Measurements from ENCODE around the gene FARS2. TPM values are rescaled to one million over a fixed set of nuclear protein-coding genes. Genes with fewer than 3 reads are reported as not detected.

The FARS2 gene
- polyA plus RNA-seq (2013): 23.0 TPM

GRCh38 chr6:5260661-5261544 lies at the start of gene FARS2, which contains the start of gene LYRM4:
FARS2 (plus strand) TSS chr6:5261513.
LYRM4 (minus strand) TSS chr6:5260950; CDS start chr6:5260733, 217 bp downstream.
- H3K4me3 ChIP-seq (ENCODE audit: control insufficient read depth in 1 of 7, extremely low read depth in 1 of 7, insufficient read depth in 4 of 7, low read depth in 2 of 7, low read length in 6 of 7): peak within 1 kb of the TSS; percentile 89 to 99 (median 98)

DNA sequence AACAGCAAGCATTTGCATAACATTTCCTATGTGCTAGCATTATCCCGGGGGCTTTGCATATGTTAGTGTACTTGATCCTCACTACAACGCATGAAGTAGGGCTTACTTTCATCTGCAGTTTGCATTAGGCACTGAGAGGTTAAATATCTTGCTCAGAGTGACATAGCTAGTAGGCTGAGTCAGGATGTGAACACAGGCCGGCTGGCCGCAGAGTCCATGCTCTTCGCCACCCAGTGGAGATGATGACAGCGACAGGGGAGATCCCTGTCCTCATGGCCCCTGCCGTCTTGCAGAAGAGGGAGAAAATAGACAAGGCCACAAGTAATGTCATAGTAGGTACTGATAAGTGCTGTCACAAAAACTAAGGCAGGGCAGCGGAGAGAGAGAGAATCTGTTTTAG lies 47.5 kb upstream of the FARS2 start:
- WGBS (ENCODE audit: insufficient coverage): 94% methylated on average over 5 of the region's 8 CpGs

More at GRCh38 chr6:5260661-5261544, at the start of gene FARS2, which contains the start of gene LYRM4:
- CTCF ChIA-PET: interaction anchor here (1.1 kb wide), 1 partner anchor 76 kb away, joined by 3 read pairs; no protein-coding TSS in a partner anchor
- peak; percentile 89 to 94 (median 93) for DNase-seq
- Histone ChIP-seq H3K27me3 (replicated peaks in 2 of 5; ENCODE audit: control insufficient read depth in 4 of 5, insufficient read depth in 5 of 5, low read length in 4 of 5) (no peaks in the 10 kb centered on the region), H3K36me3 (ENCODE audit: control insufficient read depth in 4 of 4, insufficient read depth in 4 of 4, low read length in 3 of 4) (peaks cover 0 to 9% (median 0%) of the 10 kb centered on the region in 4 experiments), H3K4me1 (ENCODE audit: control extremely low read depth in 1 of 4, control insufficient read depth in 4 of 4, insufficient read depth in 4 of 4, low read length in 3 of 4) (peaks cover 9 to 24% (median 17%) of the 10 kb centered on the region in 4 experiments), H3K9me3 (ENCODE audit: control extremely low read depth in 1 of 5, control insufficient read depth in 4 of 5, insufficient read depth in 2 of 5, low read depth in 1 of 5, low read length in 4 of 5) (no peaks in the 10 kb centered on the region), H3K27ac (ENCODE audit: insufficient read depth in 1 of 2, low read depth in 1 of 2, low read length in 2 of 2, poor library complexity in 1 of 2, severe bottlenecking in 2 of 2) (peak within 1 kb of the TSS; percentile 99)
- POLR2A ChIA-PET: interaction anchor here (0.5 to 1.1 kb wide), 2 partner anchors 9 to 220 kb away, joined by 3 read pairs; no protein-coding TSS in a partner anchor
- 0% methylated on average over 60 of the region's 85 CpGs for WGBS (ENCODE audit: insufficient coverage)

DNA sequence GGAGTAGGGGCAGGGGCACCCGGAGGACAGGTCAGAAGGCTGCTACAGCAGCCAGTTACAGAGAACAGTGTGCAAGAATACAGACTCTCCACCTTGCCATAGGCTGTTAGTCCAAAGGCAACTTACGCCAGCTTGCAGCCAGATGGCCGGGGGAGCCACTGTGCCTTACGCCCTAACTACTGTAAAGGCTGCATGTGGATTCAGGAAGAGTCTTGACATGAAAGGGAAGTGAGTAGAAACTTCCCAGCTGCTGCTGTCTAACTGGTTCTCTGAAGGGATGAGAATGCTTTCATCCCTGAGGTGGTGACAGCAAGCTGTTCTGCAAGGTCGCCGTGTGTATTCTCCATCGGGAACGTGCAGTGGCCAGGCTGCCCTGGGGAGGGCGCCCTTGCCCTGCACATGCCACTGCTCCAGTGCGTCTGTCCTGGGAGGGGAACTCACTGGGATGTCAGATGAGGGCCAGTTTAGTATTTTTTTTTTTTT lies 46.7 kb upstream of the FARS2 start:
- CTCF ChIA-PET: interaction anchor here (0.7 to 2.4 kb wide), 11 partner anchors 9 to 176 kb away, joined by 3 to 11 read pairs (median 4); no protein-coding TSS in a partner anchor

More for the DNA sequence above, 47.5 kb upstream of the FARS2 start:
- CTCF ChIA-PET: interaction anchor here (0.8 to 2.4 kb wide), 8 partner anchors 8 to 177 kb away, joined by 3 to 11 read pairs (median 4); no protein-coding TSS in a partner anchor
- H3K4me3 ChIP-seq (ENCODE audit: control insufficient read depth in 1 of 7, extremely low read depth in 1 of 7, insufficient read depth in 4 of 7, low read depth in 2 of 7, low read length in 6 of 7): no peak overlapping the region
- H3K27ac ChIP-seq (ENCODE audit: insufficient read depth in 1 of 2, low read depth in 1 of 2, low read length in 2 of 2, poor library complexity in 1 of 2, severe bottlenecking in 2 of 2): no peak overlapping the region
- no peak for DNase-seq
- no peaks in the 10 kb centered on the region for H3K9me3 ChIP-seq (ENCODE audit: control extremely low read depth in 1 of 5, control insufficient read depth in 4 of 5, insufficient read depth in 2 of 5, low read depth in 1 of 5, low read length in 4 of 5)
- peaks cover 0 to 18% (median 16%) of the 10 kb centered on the region in 4 experiments for H3K4me1 ChIP-seq (ENCODE audit: control extremely low read depth in 1 of 4, control insufficient read depth in 4 of 4, insufficient read depth in 4 of 4, low read length in 3 of 4)
- H3K27me3 ChIP-seq (replicated peaks in 2 of 5; ENCODE audit: control insufficient read depth in 4 of 5, insufficient read depth in 5 of 5, low read length in 4 of 5): no peaks in the 10 kb centered on the region
- POLR2A ChIA-PET: no interaction called here
- H3K36me3 ChIP-seq (ENCODE audit: control insufficient read depth in 4 of 4, insufficient read depth in 4 of 4, low read length in 3 of 4): peaks cover 0 to 31% (median 5%) of the 10 kb centered on the region in 4 experiments

DNA sequence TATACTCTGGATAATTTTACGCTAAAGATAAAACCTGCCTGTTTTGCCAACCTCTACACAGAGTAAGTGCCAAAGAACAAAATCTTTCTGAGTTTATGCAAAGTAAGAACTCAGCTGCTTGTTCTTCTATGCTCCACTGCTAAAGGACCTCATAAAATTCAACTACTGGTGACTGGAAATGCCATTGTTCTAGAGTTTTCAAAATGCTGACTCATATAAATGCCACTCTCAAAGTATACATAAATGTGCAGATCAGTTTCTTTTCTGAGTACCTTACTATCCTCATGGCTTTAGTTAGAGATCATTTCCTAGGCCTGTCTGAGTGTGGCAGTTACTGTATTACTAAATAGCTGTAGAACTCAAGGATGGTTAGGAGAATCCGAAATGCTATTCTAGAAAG lies 46.2 kb upstream of the FARS2 start:
- H3K4me3 ChIP-seq (ENCODE audit: control insufficient read depth in 1 of 7, extremely low read depth in 1 of 7, insufficient read depth in 4 of 7, low read depth in 2 of 7, low read length in 6 of 7): no peak overlapping the region
- no peak overlapping the region for H3K27ac ChIP-seq (ENCODE audit: insufficient read depth in 1 of 2, low read depth in 1 of 2, low read length in 2 of 2, poor library complexity in 1 of 2, severe bottlenecking in 2 of 2)
- H3K27me3 ChIP-seq (replicated peaks in 2 of 5; ENCODE audit: control insufficient read depth in 4 of 5, insufficient read depth in 5 of 5, low read length in 4 of 5): no peaks in the 10 kb centered on the region
- no peaks in the 10 kb centered on the region for H3K9me3 ChIP-seq (ENCODE audit: control extremely low read depth in 1 of 5, control insufficient read depth in 4 of 5, insufficient read depth in 2 of 5, low read depth in 1 of 5, low read length in 4 of 5)
- peaks cover 0 to 31% (median 5%) of the 10 kb centered on the region in 4 experiments for H3K36me3 ChIP-seq (ENCODE audit: control insufficient read depth in 4 of 4, insufficient read depth in 4 of 4, low read length in 3 of 4)
- H3K4me1 ChIP-seq (ENCODE audit: control extremely low read depth in 1 of 4, control insufficient read depth in 4 of 4, insufficient read depth in 4 of 4, low read length in 3 of 4): peaks cover 0 to 18% (median 16%) of the 10 kb centered on the region in 4 experiments
- peak in 2 of 3 donors; percentile 42 to 50 for DNase-seq
- WGBS (ENCODE audit: insufficient coverage): 100% methylated on average over 1 of the region's 2 CpGs
- CTCF ChIA-PET: interaction anchor here (1.0 to 2.4 kb wide), 6 partner anchors 8 to 164 kb away, joined by 3 to 11 read pairs (median 4); no protein-coding TSS in a partner anchor
- POLR2A ChIA-PET: no interaction called here

More for the DNA sequence above, 46.7 kb upstream of the FARS2 start:
- H3K27ac ChIP-seq (ENCODE audit: insufficient read depth in 1 of 2, low read depth in 1 of 2, low read length in 2 of 2, poor library complexity in 1 of 2, severe bottlenecking in 2 of 2): no peak overlapping the region
- H3K36me3 ChIP-seq (ENCODE audit: control insufficient read depth in 4 of 4, insufficient read depth in 4 of 4, low read length in 3 of 4): peaks cover 0 to 31% (median 5%) of the 10 kb centered on the region in 4 experiments
- DNase-seq: peak; percentile 25 to 59 (median 57)
- POLR2A ChIA-PET: no interaction called here
- H3K4me1 ChIP-seq (ENCODE audit: control extremely low read depth in 1 of 4, control insufficient read depth in 4 of 4, insufficient read depth in 4 of 4, low read length in 3 of 4): peaks cover 0 to 18% (median 16%) of the 10 kb centered on the region in 4 experiments
- H3K4me3 ChIP-seq (ENCODE audit: control insufficient read depth in 1 of 7, extremely low read depth in 1 of 7, insufficient read depth in 4 of 7, low read depth in 2 of 7, low read length in 6 of 7): no peak overlapping the region
- no peaks in the 10 kb centered on the region for H3K9me3 ChIP-seq (ENCODE audit: control extremely low read depth in 1 of 5, control insufficient read depth in 4 of 5, insufficient read depth in 2 of 5, low read depth in 1 of 5, low read length in 4 of 5)
- WGBS (ENCODE audit: insufficient coverage): 65% methylated on average over 10 of the region's 10 CpGs
- no peaks in the 10 kb centered on the region for H3K27me3 ChIP-seq (replicated peaks in 2 of 5; ENCODE audit: control insufficient read depth in 4 of 5, insufficient read depth in 5 of 5, low read length in 4 of 5)

DNA sequence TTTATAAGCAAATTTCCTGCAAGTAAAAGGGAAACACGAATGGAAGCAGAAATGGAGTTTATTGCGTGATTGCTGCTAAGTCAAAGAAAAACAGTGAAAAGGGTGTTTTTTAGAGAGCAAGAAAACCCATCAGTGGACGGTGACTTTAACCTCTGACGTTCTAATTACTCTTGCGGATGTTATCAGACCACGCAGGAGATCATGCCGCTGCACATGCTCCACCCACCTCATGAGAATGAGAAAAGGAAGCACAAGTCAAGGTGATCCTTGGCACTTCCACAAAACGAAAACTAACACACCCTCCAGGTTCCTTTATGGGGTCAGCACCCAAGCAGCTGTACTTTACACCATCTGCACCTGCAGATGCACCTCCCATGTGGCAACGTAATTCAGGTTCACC lies 45.5 kb upstream of the FARS2 start:
- CTCF ChIA-PET: interaction anchor here (1.0 to 2.4 kb wide), 4 partner anchors 9 to 164 kb away, joined by 3 to 8 read pairs (median 4); no protein-coding TSS in a partner anchor
- Histone ChIP-seq H3K27ac (ENCODE audit: insufficient read depth in 1 of 2, low read depth in 1 of 2, low read length in 2 of 2, poor library complexity in 1 of 2, severe bottlenecking in 2 of 2) (no peak overlapping the region), H3K27me3 (replicated peaks in 2 of 5; ENCODE audit: control insufficient read depth in 4 of 5, insufficient read depth in 5 of 5, low read length in 4 of 5) (no peaks in the 10 kb centered on the region), H3K4me1 (ENCODE audit: control extremely low read depth in 1 of 4, control insufficient read depth in 4 of 4, insufficient read depth in 4 of 4, low read length in 3 of 4) (peaks cover 0 to 18% (median 16%) of the 10 kb centered on the region in 4 experiments), H3K9me3 (ENCODE audit: control extremely low read depth in 1 of 5, control insufficient read depth in 4 of 5, insufficient read depth in 2 of 5, low read depth in 1 of 5, low read length in 4 of 5) (no peaks in the 10 kb centered on the region), H3K36me3 (ENCODE audit: control insufficient read depth in 4 of 4, insufficient read depth in 4 of 4, low read length in 3 of 4) (peaks cover 0 to 31% (median 5%) of the 10 kb centered on the region in 4 experiments), H3K4me3 (ENCODE audit: control insufficient read depth in 1 of 7, extremely low read depth in 1 of 7, insufficient read depth in 4 of 7, low read depth in 2 of 7, low read length in 6 of 7) (no peak overlapping the region)
- DNase-seq: peak in 2 of 3 donors; percentile 52 to 65
- POLR2A ChIA-PET: no interaction called here
- WGBS (ENCODE audit: insufficient coverage): 67% methylated on average over 3 of the region's 9 CpGs

DNA sequence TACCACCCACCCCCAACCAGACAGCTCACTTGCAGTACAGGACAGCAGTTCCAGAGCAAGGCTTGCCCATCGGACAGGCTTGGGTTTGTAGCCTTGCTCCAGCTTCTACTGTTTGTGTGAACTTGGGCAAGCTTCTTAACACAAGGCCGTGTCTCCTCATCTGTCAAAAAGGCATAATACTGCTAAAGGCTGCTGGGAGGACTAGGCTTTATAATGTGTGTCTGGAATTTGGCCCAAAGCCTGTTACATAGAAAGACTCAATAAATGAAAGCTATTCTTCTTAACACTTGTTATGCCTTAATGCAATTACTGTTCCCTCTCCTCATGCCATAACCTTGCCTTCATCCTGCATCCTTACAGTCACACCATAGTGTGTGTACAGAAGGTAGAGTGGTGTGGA lies 44.0 kb upstream of the FARS2 start:
- no peak for DNase-seq
- WGBS (ENCODE audit: insufficient coverage): 100% methylated on average over 1 of the region's 2 CpGs
- Histone ChIP-seq H3K36me3 (ENCODE audit: control insufficient read depth in 4 of 4, insufficient read depth in 4 of 4, low read length in 3 of 4) (peaks cover 0 to 26% (median 5%) of the 10 kb centered on the region in 4 experiments), H3K4me3 (ENCODE audit: control insufficient read depth in 1 of 7, extremely low read depth in 1 of 7, insufficient read depth in 4 of 7, low read depth in 2 of 7, low read length in 6 of 7) (no peak overlapping the region), H3K27ac (ENCODE audit: insufficient read depth in 1 of 2, low read depth in 1 of 2, low read length in 2 of 2, poor library complexity in 1 of 2, severe bottlenecking in 2 of 2) (no peak overlapping the region), H3K27me3 (replicated peaks in 2 of 5; ENCODE audit: control insufficient read depth in 4 of 5, insufficient read depth in 5 of 5, low read length in 4 of 5) (no peaks in the 10 kb centered on the region), H3K9me3 (ENCODE audit: control extremely low read depth in 1 of 5, control insufficient read depth in 4 of 5, insufficient read depth in 2 of 5, low read depth in 1 of 5, low read length in 4 of 5) (no peaks in the 10 kb centered on the region), H3K4me1 (ENCODE audit: control extremely low read depth in 1 of 4, control insufficient read depth in 4 of 4, insufficient read depth in 4 of 4, low read length in 3 of 4) (peaks cover 0 to 18% (median 16%) of the 10 kb centered on the region in 4 experiments)
- CTCF ChIA-PET: interaction anchor here (0.9 to 2.2 kb wide), 2 partner anchors 11 to 52 kb away, joined by 3 to 7 read pairs; no protein-coding TSS in a partner anchor
- POLR2A ChIA-PET: no interaction called here
